C4-2B (cell line): ENCODE results near the gene KIAA0586.

ENCODE experiments used
- CTCF ChIP-seq: fragments of 450-650 bp; conservative IDR thresholded peaks from 2 replicates; pipeline ENCODE4 v1.5.1; 2017; ENCODE audit warnings: mild to moderate bottlenecking
- ZFX ChIP-seq: fragments of 450-650 bp; IDR thresholded peaks from 2 replicates; pipeline ENCODE4 v1.6.1; 2017

DNA sequence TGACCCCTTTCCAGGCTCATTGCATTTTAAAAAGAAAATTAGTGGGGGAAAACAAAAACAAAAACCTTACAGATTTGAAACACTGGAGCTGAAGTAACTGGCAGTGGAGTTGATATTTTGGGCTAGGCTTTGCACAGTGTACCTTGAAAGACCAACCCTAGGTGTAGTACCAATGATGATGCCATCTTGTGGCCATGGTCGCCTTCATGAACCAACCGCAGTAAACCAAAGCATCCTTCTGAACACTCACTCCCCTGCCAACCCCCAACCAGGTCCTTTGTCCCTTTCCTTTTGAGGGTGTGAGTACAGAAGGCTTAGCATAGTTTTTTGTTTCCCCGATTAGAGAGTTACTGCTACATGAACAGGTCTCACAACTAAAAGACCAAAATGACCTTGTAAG is 25.9 kb upstream of the KIAA0586 start:
- TF ChIP-seq CTCF (peak; percentile 30), ZFX (no peak)
